ENCODE data around the gene FIP1L1.
A peak's percentile ranks its signal among the peaks of the same experiment; 100 is the strongest.

FIP1L1 gene

DNA sequence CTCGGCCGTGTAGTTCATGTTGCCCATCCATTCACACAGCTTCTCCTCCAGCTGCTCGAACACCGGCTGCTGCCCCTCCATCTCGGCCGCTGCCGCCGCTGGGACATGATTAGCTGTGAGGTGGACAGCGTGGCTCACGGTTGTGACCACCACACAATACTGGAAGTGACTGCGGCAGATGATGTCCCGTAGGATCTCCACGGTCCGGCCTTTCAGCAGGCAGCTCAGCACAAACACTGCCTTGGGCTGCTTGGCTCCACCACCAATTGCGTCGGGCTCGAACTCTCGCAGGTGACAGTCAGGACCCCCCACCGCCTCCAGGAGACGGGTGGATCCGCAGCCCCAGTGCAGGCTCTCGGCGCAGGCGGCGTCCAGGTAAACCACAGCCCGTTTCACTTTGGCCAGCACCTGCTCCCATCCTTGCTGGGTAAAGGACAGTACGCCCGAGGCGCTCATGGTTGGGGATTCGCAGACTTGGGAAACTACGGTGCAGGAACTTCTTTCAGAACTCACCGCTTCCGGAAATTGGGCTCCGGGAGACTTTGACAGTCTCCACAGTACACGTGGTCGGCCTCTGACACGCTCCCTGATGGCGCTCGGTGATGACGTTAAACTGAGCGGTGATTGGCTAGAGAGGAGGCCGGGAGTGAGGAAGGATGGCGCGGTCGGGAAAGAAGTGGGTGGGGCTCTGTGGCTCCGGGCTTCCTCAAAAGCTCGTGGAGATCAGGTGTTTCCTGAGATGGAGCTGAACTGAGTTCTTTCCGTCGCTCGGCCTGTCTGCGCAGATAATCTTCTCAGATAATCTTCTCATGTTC, 11.7 kb upstream of the FIP1L1 start, which contains the start of gene SCFD2:
Gene SCFD2, minus strand, starts transcription at position 576 of the 815 bp plus-strand sequence.
- no peaks in the 10 kb centered on the region for H3K36me3 ChIP-seq (ENCODE audit: low read length)
- peak within 1 kb of the TSS; percentile 74 for H3K4me3 ChIP-seq (ENCODE audit: insufficient read depth, low read length, poor library complexity, severe bottlenecking)
- no peaks in the 10 kb centered on the region for H4K20me1 ChIP-seq (ENCODE audit: low read depth, low read length)
- peak within 1 kb of the TSS; percentile 96 for H3K4me2 ChIP-seq (ENCODE audit: low read depth, low read length, poor library complexity, severe bottlenecking)
- H3K9me2 ChIP-seq (replicated peaks; ENCODE audit: insufficient read depth, low read length), result no peaks in the 10 kb centered on the region
- peak within 1 kb of the TSS; percentile 78 for H2AFZ ChIP-seq (ENCODE audit: low read depth, low read length, severe bottlenecking)
- no peak within 1 kb of the TSS; the same call in 1 of the 2 replicates for H3K27ac ChIP-seq (ENCODE audit: low read depth, low read length)
- no peaks in the 10 kb centered on the region for H3K27me3 ChIP-seq (ENCODE audit: low read length)
- no peak for TF ChIP-seq EZH2phosphoT487 (conservative IDR thresholded peaks at IDR 0.05; ENCODE audit: low read length)
- TF ChIP-seq, protein P1, sequence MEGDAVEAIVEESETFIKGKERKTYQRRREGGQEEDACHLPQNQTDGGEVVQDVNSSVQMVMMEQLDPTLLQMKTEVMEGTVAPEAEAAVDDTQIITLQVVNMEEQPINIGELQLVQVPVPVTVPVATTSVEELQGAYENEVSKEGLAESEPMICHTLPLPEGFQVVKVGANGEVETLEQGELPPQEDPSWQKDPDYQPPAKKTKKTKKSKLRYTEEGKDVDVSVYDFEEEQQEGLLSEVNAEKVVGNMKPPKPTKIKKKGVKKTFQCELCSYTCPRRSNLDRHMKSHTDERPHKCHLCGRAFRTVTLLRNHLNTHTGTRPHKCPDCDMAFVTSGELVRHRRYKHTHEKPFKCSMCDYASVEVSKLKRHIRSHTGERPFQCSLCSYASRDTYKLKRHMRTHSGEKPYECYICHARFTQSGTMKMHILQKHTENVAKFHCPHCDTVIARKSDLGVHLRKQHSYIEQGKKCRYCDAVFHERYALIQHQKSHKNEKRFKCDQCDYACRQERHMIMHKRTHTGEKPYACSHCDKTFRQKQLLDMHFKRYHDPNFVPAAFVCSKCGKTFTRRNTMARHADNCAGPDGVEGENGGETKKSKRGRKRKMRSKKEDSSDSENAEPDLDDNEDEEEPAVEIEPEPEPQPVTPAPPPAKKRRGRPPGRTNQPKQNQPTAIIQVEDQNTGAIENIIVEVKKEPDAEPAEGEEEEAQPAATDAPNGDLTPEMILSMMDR (IDR thresholded peaks at IDR 0.05; ENCODE audit: insufficient read depth, low read length, poor library complexity, severe bottlenecking), result no peak
- no peaks in the 10 kb centered on the region for H3F3A ChIP-seq (ENCODE audit: insufficient read depth)
- H3K9ac ChIP-seq (ENCODE audit: low read length), result peak within 1 kb of the TSS; percentile 68
- peaks cover 42% of the 10 kb centered on the region for H3K79me2 ChIP-seq (ENCODE audit: insufficient read depth, low read length)
- no peaks in the 10 kb centered on the region for H3K9me3 ChIP-seq (ENCODE audit: insufficient read depth, low read length)

DNA sequence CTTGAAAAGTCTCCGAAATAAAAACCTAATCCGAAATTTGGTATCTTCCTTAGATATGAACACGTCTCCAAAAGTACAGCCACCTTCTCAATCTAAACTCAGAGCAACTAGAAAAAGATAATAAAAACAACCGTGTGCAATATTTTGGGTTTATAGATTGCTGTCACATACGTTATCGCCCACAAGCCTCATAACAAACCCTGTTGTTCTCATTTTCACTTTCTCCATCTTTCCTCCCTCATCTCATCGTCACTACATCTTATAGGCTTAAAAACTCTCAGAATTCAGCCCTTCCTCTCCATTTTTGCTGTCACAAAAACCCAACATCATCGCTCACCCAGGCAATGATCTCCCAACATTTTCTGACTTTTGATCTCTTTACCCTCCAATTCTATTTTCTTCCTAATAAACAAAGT, 11.1 kb upstream of the FIP1L1 start:
- Histone ChIP-seq H3K9me3 (ENCODE audit: insufficient read depth, low read length) (no peaks in the 10 kb centered on the region), H3F3A (ENCODE audit: insufficient read depth) (no peaks in the 10 kb centered on the region), H3K27ac (ENCODE audit: low read depth, low read length) (no peak overlapping the region), H2AFZ (ENCODE audit: low read depth, low read length, severe bottlenecking) (peak overlapping the region; percentile 78), H3K9ac (ENCODE audit: low read length) (peak overlapping the region; percentile 68), H3K36me3 (ENCODE audit: low read length) (no peaks in the 10 kb centered on the region), H3K9me2 (replicated peaks; ENCODE audit: insufficient read depth, low read length) (no peaks in the 10 kb centered on the region), H3K4me3 (ENCODE audit: insufficient read depth, low read length, poor library complexity, severe bottlenecking) (peak overlapping the region; percentile 74), H4K20me1 (ENCODE audit: low read depth, low read length) (no peaks in the 10 kb centered on the region), H3K27me3 (ENCODE audit: low read length) (no peaks in the 10 kb centered on the region), H3K79me2 (ENCODE audit: insufficient read depth, low read length) (peaks cover 36% of the 10 kb centered on the region), H3K4me2 (ENCODE audit: low read depth, low read length, poor library complexity, severe bottlenecking) (peak overlapping the region; percentile 96)
- no peak for TF ChIP-seq EZH2phosphoT487 (conservative IDR thresholded peaks at IDR 0.05; ENCODE audit: low read length)
- TF ChIP-seq, protein P1 (IDR thresholded peaks at IDR 0.05; ENCODE audit: insufficient read depth, low read length, poor library complexity, severe bottlenecking), result no peak

DNA sequence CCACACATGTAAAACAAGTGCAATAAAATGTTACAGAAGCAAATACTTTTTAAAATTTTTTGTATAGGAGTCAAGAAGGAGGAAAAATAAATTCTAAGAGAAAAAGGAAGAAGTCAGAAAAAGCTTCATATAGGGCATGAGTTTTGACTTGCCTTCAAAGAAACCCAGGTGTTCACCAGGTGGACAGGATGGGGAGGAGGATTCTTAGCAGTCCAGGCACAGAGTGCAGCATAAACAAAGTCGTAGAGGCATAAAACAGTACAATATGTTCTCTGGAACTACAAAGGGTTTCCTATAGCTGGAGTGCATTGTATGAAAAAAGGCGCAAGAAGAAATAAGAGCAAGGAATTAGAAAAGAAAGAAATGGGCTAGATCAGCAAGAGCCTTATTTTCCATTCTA, 9.7 kb upstream of the FIP1L1 start:
- H3K9me3 ChIP-seq (ENCODE audit: insufficient read depth, low read length), result no peaks in the 10 kb centered on the region
- H3K9me2 ChIP-seq (replicated peaks; ENCODE audit: insufficient read depth, low read length), result no peaks in the 10 kb centered on the region
- H3K36me3 ChIP-seq (ENCODE audit: low read length), result no peaks in the 10 kb centered on the region
- no peak overlapping the region for H3K9ac ChIP-seq (ENCODE audit: low read length)
- H3K4me3 ChIP-seq (ENCODE audit: insufficient read depth, low read length, poor library complexity, severe bottlenecking), result no peak overlapping the region
- no peak for TF ChIP-seq EZH2phosphoT487 (conservative IDR thresholded peaks at IDR 0.05; ENCODE audit: low read length)
- TF ChIP-seq, protein P1 (IDR thresholded peaks at IDR 0.05; ENCODE audit: insufficient read depth, low read length, poor library complexity, severe bottlenecking), result no peak
- no peaks in the 10 kb centered on the region for H3K27me3 ChIP-seq (ENCODE audit: low read length)
- no peak overlapping the region for H3K27ac ChIP-seq (ENCODE audit: low read depth, low read length)
- no peaks in the 10 kb centered on the region for H4K20me1 ChIP-seq (ENCODE audit: low read depth, low read length)
- peaks cover 23% of the 10 kb centered on the region for H3K79me2 ChIP-seq (ENCODE audit: insufficient read depth, low read length)
- no peaks in the 10 kb centered on the region for H3F3A ChIP-seq (ENCODE audit: insufficient read depth)
- H3K4me2 ChIP-seq (ENCODE audit: low read depth, low read length, poor library complexity, severe bottlenecking), result no peak overlapping the region
- no peak overlapping the region for H2AFZ ChIP-seq (ENCODE audit: low read depth, low read length, severe bottlenecking)
